Activated CD8-positive, alpha-beta memory T cell treated with anti-CD3 and anti-CD28 coated beads for 24 hours (primary cell): ENCODE data around the gene FXYD2.

Experiments
- DNase-seq: peaks from one replicate; pipeline ENCODE4 v3.0.0-alpha.2; 2020

The FXYD2 gene

GRCh38 chr11:117834838-117835443 is 10.4 kb upstream of the FXYD2 start:
- DNase-seq: peak; percentile 28

- peak; percentile 32 for DNase-seq
Observed at GRCh38 chr11:117834068-117834810, 9.7 kb upstream of the FXYD2 start.

- DNase-seq: peak; percentile 54
Observed at GRCh38 chr11:117833401-117833891, 8.9 kb upstream of the FXYD2 start.

GRCh38 chr11:117832511-117832910 is 8.0 kb upstream of the FXYD2 start:
- peak; percentile 51 for DNase-seq

- DNase-seq: peak; percentile 55
Observed at GRCh38 chr11:117831661-117832415, 7.3 kb upstream of the FXYD2 start.

- peak; percentile 61 for DNase-seq
Observed at GRCh38 chr11:117830674-117831351, 6.3 kb upstream of the FXYD2 start.

- peak; percentile 54 for DNase-seq
Observed at GRCh38 chr11:117830072-117830471, 5.5 kb upstream of the FXYD2 start.

GRCh38 chr11:117829369-117829725 is 4.8 kb upstream of the FXYD2 start:
- DNase-seq: peak; percentile 62

GRCh38 chr11:117828611-117829368 is 4.2 kb upstream of the FXYD2 start:
- DNase-seq: peak; percentile 93

- peak; percentile 69 for DNase-seq
Observed at GRCh38 chr11:117827521-117828511, 3.3 kb upstream of the FXYD2 start.

- DNase-seq: peak; percentile 53
Observed at GRCh38 chr11:117826832-117827231, 2.3 kb upstream of the FXYD2 start.

- DNase-seq: peak; percentile 55
Observed at GRCh38 chr11:117826190-117826570, 1.6 kb upstream of the FXYD2 start.

- peak; percentile 52 for DNase-seq
Observed at GRCh38 chr11:117825538-117826189, 1.1 kb upstream of the FXYD2 start.

GRCh38 chr11:117823946-117824420 is 561 bp downstream of the FXYD2 start:
- peak; percentile 81 for DNase-seq

GRCh38 chr11:117823294-117823945 is 1.1 kb downstream of the FXYD2 start:
- DNase-seq: no peak

GRCh38 chr11:117822074-117823033 is 2.2 kb downstream of the FXYD2 start:
- peak; percentile 86 for DNase-seq

- no peak for DNase-seq
Observed at GRCh38 chr11:117821431-117821830, 3.1 kb downstream of the FXYD2 start.

GRCh38 chr11:117820516-117820915 is 4.0 kb downstream of the FXYD2 start:
- no peak for DNase-seq

- DNase-seq: no peak
Observed at GRCh38 chr11:117820071-117820470, 4.5 kb downstream of the FXYD2 start.
